ENCODE data around the gene MPND. TPM values are rescaled to one million over a fixed set of nuclear protein-coding genes. Genes with fewer than 3 reads are reported as not detected.

Gene MPND
- total RNA-seq, 1 experiment from 2014 or later, result 22.6 TPM

GRCh38 chr19:4362831-4363545 is 19.6 kb downstream of the MPND start:
- H3K36me3 ChIP-seq (ENCODE audit: insufficient read depth, low read length, poor library complexity, severe bottlenecking), result peaks cover 50% of the 10 kb centered on the region
- DNase-seq (ENCODE audit: low spot score), result no peak
- no peak overlapping the region for H3K27ac ChIP-seq (ENCODE audit: low read depth, low read length, poor library complexity, severe bottlenecking)
- H3K4me3 ChIP-seq (ENCODE audit: low read depth, low read length, poor library complexity, severe bottlenecking), result no peak overlapping the region
- BruUV-seq (replicated peaks), result no TSS peak
- intact Hi-C loops (cut with micrococcal nuclease; ENCODE audit: unreplicated experiment), result no loop called here
- POLR2A ChIA-PET (ENCODE audit: low non-redundant PET), result no interaction called here
- no peaks in the 10 kb centered on the region for H3K4me1 ChIP-seq (ENCODE audit: insufficient read depth, low read length, poor library complexity, severe bottlenecking)
- H3K27me3 ChIP-seq (replicated peaks; ENCODE audit: insufficient read depth, low read depth, low read length, poor library complexity), result no peaks in the 10 kb centered on the region
- no peaks in the 10 kb centered on the region for H3K9me3 ChIP-seq (ENCODE audit: low read depth, low read length, poor library complexity, severe bottlenecking)
- CTCF ChIA-PET, result interaction anchor here (0.7 kb wide), 1 partner anchor 11 kb away, joined by 5 read pairs; no protein-coding TSS in a partner anchor
- TF ChIP-seq, protein P1, sequence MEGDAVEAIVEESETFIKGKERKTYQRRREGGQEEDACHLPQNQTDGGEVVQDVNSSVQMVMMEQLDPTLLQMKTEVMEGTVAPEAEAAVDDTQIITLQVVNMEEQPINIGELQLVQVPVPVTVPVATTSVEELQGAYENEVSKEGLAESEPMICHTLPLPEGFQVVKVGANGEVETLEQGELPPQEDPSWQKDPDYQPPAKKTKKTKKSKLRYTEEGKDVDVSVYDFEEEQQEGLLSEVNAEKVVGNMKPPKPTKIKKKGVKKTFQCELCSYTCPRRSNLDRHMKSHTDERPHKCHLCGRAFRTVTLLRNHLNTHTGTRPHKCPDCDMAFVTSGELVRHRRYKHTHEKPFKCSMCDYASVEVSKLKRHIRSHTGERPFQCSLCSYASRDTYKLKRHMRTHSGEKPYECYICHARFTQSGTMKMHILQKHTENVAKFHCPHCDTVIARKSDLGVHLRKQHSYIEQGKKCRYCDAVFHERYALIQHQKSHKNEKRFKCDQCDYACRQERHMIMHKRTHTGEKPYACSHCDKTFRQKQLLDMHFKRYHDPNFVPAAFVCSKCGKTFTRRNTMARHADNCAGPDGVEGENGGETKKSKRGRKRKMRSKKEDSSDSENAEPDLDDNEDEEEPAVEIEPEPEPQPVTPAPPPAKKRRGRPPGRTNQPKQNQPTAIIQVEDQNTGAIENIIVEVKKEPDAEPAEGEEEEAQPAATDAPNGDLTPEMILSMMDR (conservative IDR thresholded peaks at IDR 0.05; ENCODE audit: low read depth, low read length), result no peak; the same call in 1 of the 2 replicates
- TF ChIP-seq EZH2 (IDR thresholded peaks at IDR 0.05; ENCODE audit: borderline replicate concordance, low read depth, low read length, poor library complexity, severe bottlenecking), result no peak

DNA sequence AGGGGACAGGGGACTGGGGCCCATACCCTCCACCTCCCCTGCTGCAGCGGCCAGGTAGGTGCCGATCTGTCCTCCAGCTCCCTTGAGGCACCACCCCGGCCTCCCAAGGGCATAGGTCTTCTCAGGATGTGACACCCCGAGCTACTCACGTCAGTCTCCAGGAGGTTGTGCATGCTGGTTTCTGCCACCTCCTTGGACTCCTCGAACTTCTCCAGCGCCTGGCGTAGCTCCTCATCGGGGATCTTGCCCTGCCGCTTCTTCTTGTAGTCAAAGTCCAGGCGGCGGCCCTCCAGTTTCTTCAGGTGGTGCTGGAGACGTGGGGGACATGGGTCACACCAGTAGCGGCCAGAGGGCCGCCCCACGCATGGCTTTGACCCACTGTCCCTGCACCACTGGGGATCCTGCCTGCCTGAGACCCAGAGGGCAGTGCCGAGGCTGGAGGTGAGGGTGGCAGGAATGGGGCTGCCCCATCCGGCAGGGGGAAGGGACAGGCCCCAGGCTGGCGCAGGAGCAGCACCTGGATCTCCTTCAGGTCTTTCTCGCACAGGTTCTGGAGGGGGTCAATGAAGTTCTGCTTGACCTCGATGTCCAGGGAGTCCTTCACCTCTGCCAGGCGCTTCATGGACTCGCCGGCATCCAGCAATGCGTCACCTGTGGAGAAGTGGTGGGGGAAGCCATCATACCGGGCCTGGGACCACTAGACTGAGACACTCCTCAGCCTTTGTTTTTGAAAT is 20.4 kb downstream of the MPND start:
- ChIA-PET POLR2A (ENCODE audit: low non-redundant PET) (no interaction called here), CTCF (interaction anchor here (0.7 kb wide), 1 partner anchor 11 kb away, joined by 5 read pairs; no protein-coding TSS in a partner anchor)
- Histone ChIP-seq H3K9me3 (ENCODE audit: low read depth, low read length, poor library complexity, severe bottlenecking) (no peaks in the 10 kb centered on the region), H3K36me3 (ENCODE audit: insufficient read depth, low read length, poor library complexity, severe bottlenecking) (peaks cover 48% of the 10 kb centered on the region), H3K27me3 (replicated peaks; ENCODE audit: insufficient read depth, low read depth, low read length, poor library complexity) (no peaks in the 10 kb centered on the region), H3K4me1 (ENCODE audit: insufficient read depth, low read length, poor library complexity, severe bottlenecking) (no peaks in the 10 kb centered on the region), H3K27ac (ENCODE audit: low read depth, low read length, poor library complexity, severe bottlenecking) (no peak overlapping the region), H3K4me3 (ENCODE audit: low read depth, low read length, poor library complexity, severe bottlenecking) (no peak overlapping the region)
- TF ChIP-seq, protein P1 (conservative IDR thresholded peaks at IDR 0.05; ENCODE audit: low read depth, low read length), result no peak
- TF ChIP-seq EZH2 (IDR thresholded peaks at IDR 0.05; ENCODE audit: borderline replicate concordance, low read depth, low read length, poor library complexity, severe bottlenecking), result no peak
- intact Hi-C loops (cut with micrococcal nuclease; ENCODE audit: unreplicated experiment), result no loop called here
- no peak for DNase-seq (ENCODE audit: low spot score)
- no TSS peak for BruUV-seq (replicated peaks)

DNA sequence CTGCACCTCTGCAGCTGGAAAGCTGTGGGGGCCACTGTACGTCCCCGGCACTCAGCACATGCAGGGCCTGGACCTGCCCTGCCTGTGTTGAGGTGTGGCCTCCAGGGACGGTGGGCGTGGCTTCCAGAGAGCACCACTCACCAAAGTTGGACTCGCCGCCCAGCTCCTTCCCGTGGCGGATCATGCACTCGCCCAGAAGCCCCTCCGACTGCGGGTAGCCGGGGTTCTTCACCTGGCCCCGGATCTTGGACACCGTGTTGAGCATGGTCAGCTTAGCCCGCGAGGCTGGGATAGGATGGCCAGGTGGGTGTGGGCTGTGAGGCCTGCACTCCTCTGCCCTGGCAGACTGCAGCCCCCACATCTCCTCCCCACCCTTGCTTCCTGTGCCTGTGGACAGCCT is 22.0 kb downstream of the MPND start:
- Histone ChIP-seq H3K4me1 (ENCODE audit: insufficient read depth, low read length, poor library complexity, severe bottlenecking) (peaks cover 9% of the 10 kb centered on the region), H3K27me3 (replicated peaks; ENCODE audit: insufficient read depth, low read depth, low read length, poor library complexity) (no peaks in the 10 kb centered on the region), H3K4me3 (ENCODE audit: low read depth, low read length, poor library complexity, severe bottlenecking) (no peak overlapping the region), H3K27ac (ENCODE audit: low read depth, low read length, poor library complexity, severe bottlenecking) (no peak overlapping the region), H3K9me3 (ENCODE audit: low read depth, low read length, poor library complexity, severe bottlenecking) (no peaks in the 10 kb centered on the region), H3K36me3 (ENCODE audit: insufficient read depth, low read length, poor library complexity, severe bottlenecking) (peaks cover 33% of the 10 kb centered on the region)
- intact Hi-C loops (cut with micrococcal nuclease; ENCODE audit: unreplicated experiment), result no loop called here
- ChIA-PET CTCF (no interaction called here), POLR2A (ENCODE audit: low non-redundant PET) (no interaction called here)
- DNase-seq (ENCODE audit: low spot score), result no peak
- TF ChIP-seq, protein P1 (conservative IDR thresholded peaks at IDR 0.05; ENCODE audit: low read depth, low read length), result no peak
- no peak for TF ChIP-seq EZH2 (IDR thresholded peaks at IDR 0.05; ENCODE audit: borderline replicate concordance, low read depth, low read length, poor library complexity, severe bottlenecking)
- BruUV-seq (replicated peaks), result no TSS peak

Measured in A673 (cell line).